ENCODE measurements around the gene TMEM271. TPM values are rescaled to one million over a fixed set of nuclear protein-coding genes. Genes with fewer than 3 reads are reported as not detected.

Gene TMEM271
- total and polyA plus RNA-seq, 10 of the 15 experiments (the other 5 are each of a cell fraction or from before 2014, with no cell fraction given), result not detected

DNA sequence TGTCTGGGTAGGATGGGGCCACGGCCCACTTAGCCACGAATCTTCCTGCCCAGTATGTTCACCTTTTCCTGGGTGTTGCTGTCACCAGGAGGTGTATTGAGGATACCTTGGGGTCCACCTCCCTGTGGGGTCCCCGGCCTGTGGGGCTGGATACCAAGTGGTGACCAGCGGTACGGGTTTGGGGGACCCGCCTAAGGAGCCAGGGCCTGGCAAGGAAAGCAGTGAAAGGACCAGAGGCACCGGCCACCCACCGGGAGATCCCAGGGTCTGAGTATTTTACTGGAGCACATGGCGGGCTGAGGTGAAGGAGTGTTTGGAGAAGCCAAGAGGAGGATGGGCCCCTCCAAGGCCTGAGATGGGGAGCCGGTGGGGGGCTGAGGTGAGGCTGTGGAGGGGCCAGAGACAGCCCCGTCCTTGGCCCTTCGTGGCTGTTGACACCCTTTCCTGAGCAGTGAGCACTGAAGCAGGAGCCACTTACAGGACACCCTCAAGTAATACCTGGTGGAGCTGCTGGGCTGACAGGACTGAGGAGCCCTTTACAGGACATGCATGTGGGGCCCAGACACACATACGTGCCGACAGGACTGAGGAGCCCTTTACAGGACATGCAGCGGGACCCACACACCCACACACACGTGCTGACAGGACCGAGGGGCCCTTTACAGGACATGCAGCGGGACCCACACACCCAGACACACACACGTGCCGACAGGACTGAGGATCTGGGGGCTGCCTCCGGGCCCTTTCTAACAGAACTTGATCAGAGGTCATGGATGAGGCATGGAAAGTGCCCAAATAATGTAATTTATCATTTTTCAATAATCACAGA lies 38.4 kb downstream of the TMEM271 start:
- H2AFZ ChIP-seq (ENCODE audit: control insufficient read depth, low read depth, low read length), result no peak overlapping the region
- no peak for ATAC-seq
- peaks cover 3 to 12% of the 10 kb centered on the region in 2 experiments; a peak in 3 of 4 replicates for H3K36me3 ChIP-seq (ENCODE audit: control insufficient read depth in 2 of 2, insufficient read depth in 2 of 2, low read length in 1 of 2)
- ChIA-PET SMC1A (ENCODE audit: uncharacterized antibody, unreplicated experiment) (no interaction called here), CTCF (no interaction called here), RAD21 (ENCODE audit: unreplicated experiment) (no interaction called here), POLR2A (no interaction called here)
- no peak for FAIRE-seq
- DNase-seq (ENCODE audit: low read depth, low spot score), result no peak
- H3K27ac ChIP-seq (ENCODE audit: control insufficient read depth, insufficient read depth), result no peak overlapping the region
- H3K27me3 ChIP-seq (replicated peaks in 1 of 2; ENCODE audit: control insufficient read depth in 2 of 2, insufficient read depth in 2 of 2, low read length in 1 of 2), result no peaks in the 10 kb centered on the region
- in situ Hi-C loops (cut with MboI), result no loop called here
- intact Hi-C loops (cut with micrococcal nuclease; ENCODE audit: unreplicated experiment), result no loop called here
- peaks cover 3% of the 10 kb centered on the region; the same call in 2 of the 3 replicates for H3K9me3 ChIP-seq (replicated peaks; ENCODE audit: control insufficient read depth, insufficient read depth, low read length)
- H3K4me3 ChIP-seq, result no peak overlapping the region
- no peak overlapping the region for H3K9ac ChIP-seq (ENCODE audit: control insufficient read depth, insufficient read depth, low read length)
- TF ChIP-seq, protein P1, sequence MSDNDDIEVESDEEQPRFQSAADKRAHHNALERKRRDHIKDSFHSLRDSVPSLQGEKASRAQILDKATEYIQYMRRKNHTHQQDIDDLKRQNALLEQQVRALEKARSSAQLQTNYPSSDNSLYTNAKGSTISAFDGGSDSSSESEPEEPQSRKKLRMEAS (IDR thresholded peaks at IDR 0.05; ENCODE audit: low read depth, low read length), result no peak
- TF ChIP-seq IKZF1 (conservative IDR thresholded peaks at IDR 0.05) (no peak), STAT1 (conservative IDR thresholded peaks at IDR 0.05) (no peak), JUND (IDR thresholded peaks at IDR 0.05; ENCODE audit: low read depth, low read length) (no peak), SIX5 (IDR thresholded peaks at IDR 0.05; ENCODE audit: low read depth, low read length, severe bottlenecking) (no peak), ZNF24 (IDR thresholded peaks at IDR 0.05) (no peak), ATF7 (IDR thresholded peaks at IDR 0.05; ENCODE audit: low read depth) (no peak), MYC (IDR thresholded peaks at IDR 0.05; ENCODE audit: insufficient read depth, insufficient read length, insufficient replicate concordance, low read length, severe bottlenecking) (no peak)
- TF ChIP-seq, protein P2, sequence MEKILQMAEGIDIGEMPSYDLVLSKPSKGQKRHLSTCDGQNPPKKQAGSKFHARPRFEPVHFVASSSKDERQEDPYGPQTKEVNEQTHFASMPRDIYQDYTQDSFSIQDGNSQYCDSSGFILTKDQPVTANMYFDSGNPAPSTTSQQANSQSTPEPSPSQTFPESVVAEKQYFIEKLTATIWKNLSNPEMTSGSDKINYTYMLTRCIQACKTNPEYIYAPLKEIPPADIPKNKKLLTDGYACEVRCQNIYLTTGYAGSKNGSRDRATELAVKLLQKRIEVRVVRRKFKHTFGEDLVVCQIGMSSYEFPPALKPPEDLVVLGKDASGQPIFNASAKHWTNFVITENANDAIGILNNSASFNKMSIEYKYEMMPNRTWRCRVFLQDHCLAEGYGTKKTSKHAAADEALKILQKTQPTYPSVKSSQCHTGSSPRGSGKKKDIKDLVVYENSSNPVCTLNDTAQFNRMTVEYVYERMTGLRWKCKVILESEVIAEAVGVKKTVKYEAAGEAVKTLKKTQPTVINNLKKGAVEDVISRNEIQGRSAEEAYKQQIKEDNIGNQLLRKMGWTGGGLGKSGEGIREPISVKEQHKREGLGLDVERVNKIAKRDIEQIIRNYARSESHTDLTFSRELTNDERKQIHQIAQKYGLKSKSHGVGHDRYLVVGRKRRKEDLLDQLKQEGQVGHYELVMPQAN (conservative IDR thresholded peaks at IDR 0.05), result no peak
- WGBS (ENCODE audit: insufficient coverage, insufficient replicate concordance, low lambda C conversion rate, missing lambda C conversion rate), result 96% methylated on average over 21 of the region's 21 CpGs
- no peak overlapping the region for H3K4me2 ChIP-seq (ENCODE audit: control insufficient read depth, insufficient read depth)
- no peaks in the 10 kb centered on the region for H4K20me1 ChIP-seq (ENCODE audit: control insufficient read depth, insufficient read depth)
- BruUV-seq (replicated peaks), result no TSS peak
- no peaks in the 10 kb centered on the region for H3K79me2 ChIP-seq (ENCODE audit: control insufficient read depth, insufficient read depth, low read length)
- no peaks in the 10 kb centered on the region for H3K4me1 ChIP-seq (ENCODE audit: control insufficient read depth, insufficient read depth, low read length)
